ENCODE data around the gene CTBS. TPM values are rescaled to one million over a fixed set of nuclear protein-coding genes. Genes with fewer than 3 reads are reported as not detected.

CTBS gene
- total and polyA plus RNA-seq, 2 of the 4 experiments (the other 2 are of a cell fraction), result 5.9 to 12.4 TPM

DNA sequence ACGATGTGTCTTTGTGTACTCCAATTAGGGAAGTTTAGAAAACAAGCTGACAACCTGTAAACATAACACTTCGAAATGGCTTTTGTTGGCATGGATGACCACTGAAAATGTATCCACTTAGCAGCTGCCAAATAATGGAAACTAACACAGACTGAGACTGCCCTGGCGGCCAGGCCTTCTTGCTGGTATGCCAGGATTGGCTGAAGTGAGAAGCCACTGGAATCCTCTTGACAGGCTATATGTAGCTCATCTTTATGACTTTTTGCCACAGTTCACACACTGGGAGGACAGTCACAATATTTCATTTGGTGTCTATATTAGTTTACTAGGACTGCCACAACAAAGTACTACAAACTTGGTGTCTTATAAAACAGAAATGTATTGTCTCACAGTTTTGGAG, 12.9 kb upstream of the CTBS start:
- DNase-seq (no peak), ATAC-seq (ENCODE audit: low read depth) (no peak)
- no peak overlapping the region for H3K9ac ChIP-seq (ENCODE audit: low read depth, low read length)
- H3K4me1 ChIP-seq (ENCODE audit: control insufficient read depth, insufficient read depth, low read length), result no peaks in the 10 kb centered on the region
- no peak overlapping the region for H3K56ac ChIP-seq (ENCODE audit: extremely low read depth, insufficient read depth, low read length)
- H3K18ac ChIP-seq (ENCODE audit: low read depth, low read length), result no peak overlapping the region
- ChIA-PET POLR2A (ENCODE audit: unreplicated experiment) (no interaction called here), CTCF (no interaction called here)
- no peak overlapping the region for H4K91ac ChIP-seq (ENCODE audit: insufficient read depth, low read depth, low read length)
- H2AFZ ChIP-seq (replicated peaks; ENCODE audit: low read length, poor library complexity), result no peak overlapping the region
- no peak overlapping the region for H3K4ac ChIP-seq (ENCODE audit: low read depth, low read length)
- H2BK20ac ChIP-seq (ENCODE audit: low read depth, low read length), result no peak overlapping the region
- no peak overlapping the region for H3K4me3 ChIP-seq (ENCODE audit: insufficient read depth, low read depth, low read length)
- H2BK15ac ChIP-seq (ENCODE audit: low read depth, low read length), result no peak overlapping the region
- H3K9me1 ChIP-seq (ENCODE audit: insufficient read depth, low read length), result no peaks in the 10 kb centered on the region
- H2AK5ac ChIP-seq (ENCODE audit: low read depth, low read length), result no peak overlapping the region
- H3K36me3 ChIP-seq (ENCODE audit: control insufficient read depth, insufficient read depth, low read length), result no peaks in the 10 kb centered on the region
- H2BK120ac ChIP-seq (ENCODE audit: low read depth, low read length), result no peak overlapping the region
- no peak overlapping the region for H3K14ac ChIP-seq (replicated peaks; ENCODE audit: low read depth, low read length)
- no peak overlapping the region for H3K27ac ChIP-seq (ENCODE audit: insufficient read depth, low read length)
- no peak overlapping the region for H4K8ac ChIP-seq (ENCODE audit: low read depth in 2 of 2, low read length in 2 of 2)
- no peaks in the 10 kb centered on the region for H3K27me3 ChIP-seq (ENCODE audit: control insufficient read depth, insufficient read depth, low read length)
- WGBS, 2 experiments (ENCODE audit: extremely low coverage in 2 of 2, insufficient read length in 1 of 2), result no CpG with 5 or more reads among the region's 3 CpGs
- in situ Hi-C loops (cut with MboI; ENCODE audit: low sequenced_read_pairs) (no loop called here), intact Hi-C loops (cut with micrococcal nuclease) (no loop called here), dilution Hi-C loops (cut with HindIII; ENCODE audit: low sequenced_read_pairs, unreplicated experiment) (no loop called here)
- H4K20me1 ChIP-seq (ENCODE audit: insufficient read depth, low read length), result no peaks in the 10 kb centered on the region
- no peaks in the 10 kb centered on the region for H3K79me1 ChIP-seq (ENCODE audit: low read depth in 1 of 2, low read length in 2 of 2)
- no peak overlapping the region for H3K4me2 ChIP-seq (ENCODE audit: low read depth, low read length)
- no peaks in the 10 kb centered on the region; the same call in 1 of the 2 replicates for H3K9me3 ChIP-seq (ENCODE audit: control insufficient read depth, insufficient read depth, low read length)
- no peak overlapping the region for H3K23ac ChIP-seq (ENCODE audit: low read depth, low read length)
- H4K5ac ChIP-seq (ENCODE audit: low read depth, low read length), result no peak overlapping the region
- BruUV-seq (replicated peaks), result no TSS peak
- H2AK9ac ChIP-seq (replicated peaks; ENCODE audit: low read depth, low read length, poor library complexity), result no peak overlapping the region
- no peak for TF ChIP-seq CEBPB (IDR thresholded peaks at IDR 0.05; ENCODE audit: low read depth, low read length)
- TF ChIP-seq MAFK (IDR thresholded peaks at IDR 0.05; ENCODE audit: low read depth, low read length), result no peak
- H2BK5ac ChIP-seq (ENCODE audit: low read depth, low read length, poor library complexity, severe bottlenecking), result no peak overlapping the region
